ENCODE data around the gene KCNC3. TPM values are rescaled to one million over a fixed set of nuclear protein-coding genes. Genes with fewer than 3 reads are reported as not detected.

The KCNC3 gene
- total and polyA plus RNA-seq, 10 of the 15 experiments (the other 5 are each of a cell fraction or from before 2014, with no cell fraction given): 0.08 to 3.8 (median 0.44) TPM; not detected in 2

GRCh38 chr19:50330365-50331078 is 1.3 kb upstream of the KCNC3 start (continued):
- TF ChIP-seq ZBTB40 (IDR thresholded peaks at IDR 0.05; ENCODE audit: borderline replicate concordance): 0 out of 2 replicates have a peak, but pooled peaks have one; percentile 30
- no peak for TF ChIP-seq ZZZ3 (IDR thresholded peaks at IDR 0.05; ENCODE audit: control insufficient read depth, insufficient read length, low read depth)
- TF ChIP-seq DPF2 (IDR thresholded peaks at IDR 0.05): 0 out of 2 replicates have a peak, but pooled peaks have one; percentile 33
- no peak for TF ChIP-seq CHD4 (IDR thresholded peaks at IDR 0.05)
- TF ChIP-seq MEF2A (IDR thresholded peaks at IDR 0.05; ENCODE audit: insufficient read depth, low read depth, low read length): no peak
- TF ChIP-seq POLR2A (IDR thresholded peaks at IDR 0.05; ENCODE audit: low read depth, low read length): peak; percentile 58
- peak; percentile 29; the same call in 1 of the 2 replicates for TF ChIP-seq BACH1 (IDR thresholded peaks at IDR 0.05; ENCODE audit: borderline replicate concordance)
- TF ChIP-seq TCF3 (IDR thresholded peaks at IDR 0.05; ENCODE audit: borderline replicate concordance, insufficient read depth, low read depth, low read length): 0 out of 2 replicates have a peak, but pooled peaks have one; percentile 23
- TF ChIP-seq HDGF (IDR thresholded peaks at IDR 0.05): peak; percentile 74; the same call in 1 of the 2 replicates
- TF ChIP-seq NFYA (IDR thresholded peaks at IDR 0.05; ENCODE audit: borderline replicate concordance, low read depth, low read length): no peak
- peak; percentile 49 for TF ChIP-seq IKZF1 (conservative IDR thresholded peaks at IDR 0.05)
- TF ChIP-seq RELA (IDR thresholded peaks at IDR 0.05; ENCODE audit: borderline replicate concordance, partially characterized antibody): no peak
- 0 out of 2 replicates have a peak, but pooled peaks have one; percentile 11 for TF ChIP-seq TCF12 (IDR thresholded peaks at IDR 0.05; ENCODE audit: low read depth, low read length)
- TF ChIP-seq, protein P1, sequence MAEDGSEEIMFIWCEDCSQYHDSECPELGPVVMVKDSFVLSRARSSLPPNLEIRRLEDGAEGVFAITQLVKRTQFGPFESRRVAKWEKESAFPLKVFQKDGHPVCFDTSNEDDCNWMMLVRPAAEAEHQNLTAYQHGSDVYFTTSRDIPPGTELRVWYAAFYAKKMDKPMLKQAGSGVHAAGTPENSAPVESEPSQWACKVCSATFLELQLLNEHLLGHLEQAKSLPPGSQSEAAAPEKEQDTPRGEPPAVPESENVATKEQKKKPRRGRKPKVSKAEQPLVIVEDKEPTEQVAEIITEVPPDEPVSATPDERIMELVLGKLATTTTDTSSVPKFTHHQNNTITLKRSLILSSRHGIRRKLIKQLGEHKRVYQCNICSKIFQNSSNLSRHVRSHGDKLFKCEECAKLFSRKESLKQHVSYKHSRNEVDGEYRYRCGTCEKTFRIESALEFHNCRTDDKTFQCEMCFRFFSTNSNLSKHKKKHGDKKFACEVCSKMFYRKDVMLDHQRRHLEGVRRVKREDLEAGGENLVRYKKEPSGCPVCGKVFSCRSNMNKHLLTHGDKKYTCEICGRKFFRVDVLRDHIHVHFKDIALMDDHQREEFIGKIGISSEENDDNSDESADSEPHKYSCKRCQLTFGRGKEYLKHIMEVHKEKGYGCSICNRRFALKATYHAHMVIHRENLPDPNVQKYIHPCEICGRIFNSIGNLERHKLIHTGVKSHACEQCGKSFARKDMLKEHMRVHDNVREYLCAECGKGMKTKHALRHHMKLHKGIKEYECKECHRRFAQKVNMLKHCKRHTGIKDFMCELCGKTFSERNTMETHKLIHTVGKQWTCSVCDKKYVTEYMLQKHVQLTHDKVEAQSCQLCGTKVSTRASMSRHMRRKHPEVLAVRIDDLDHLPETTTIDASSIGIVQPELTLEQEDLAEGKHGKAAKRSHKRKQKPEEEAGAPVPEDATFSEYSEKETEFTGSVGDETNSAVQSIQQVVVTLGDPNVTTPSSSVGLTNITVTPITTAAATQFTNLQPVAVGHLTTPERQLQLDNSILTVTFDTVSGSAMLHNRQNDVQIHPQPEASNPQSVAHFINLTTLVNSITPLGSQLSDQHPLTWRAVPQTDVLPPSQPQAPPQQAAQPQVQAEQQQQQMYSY (CRISPR knock-in tag; IDR thresholded peaks at IDR 0.05): no peak
- no peak for TF ChIP-seq CUX1 (IDR thresholded peaks at IDR 0.05; ENCODE audit: insufficient replicate concordance, low read depth, low read length)
